Gastrocnemius medialis (tissue), 4 donors: ENCODE measurements around the gene LRRN3. TPM values are rescaled to one million over a fixed set of nuclear protein-coding genes. Genes with fewer than 3 reads are reported as not detected.
"Not testable (repeated sequence)": the region's sequence is repeated elsewhere in the genome, so short reads cannot be mapped to it uniquely, and the experiment has no call there.

ENCODE experiments used
- ATAC-seq, 2 donors: fragments of 150-250 bp; one replicate each; pipeline ENCODE4 v1.9.1; 2016
- DNase-seq, 2 donors: peaks; one replicate each; pipeline ENCODE4 v3.0.0-alpha.2; 2019
- H3K27ac ChIP-seq, 4 donors: fragments of 200-600 bp; sonication (generic); 1 replicate in 1 of 4; 2 replicates in 3 of 4; pipeline ENCODE4 v1.5.1; 2016 to 2018; ENCODE audit warnings: mild to moderate bottlenecking in 2 of 4, moderate library complexity in 1 of 4
- H3K27me3 ChIP-seq, 3 donors: fragments of 200-600 bp; sonication (generic) in 2 of 3; 1 replicate in 1 of 3; 2 replicates in 2 of 3; pipeline versions ENCODE4 v1.5.1 to v1.6.0; 2016 to 2019; ENCODE audit warnings: mild to moderate bottlenecking in 1 of 3, moderate library complexity in 1 of 3
- H3K36me3 ChIP-seq, 2 donors: fragments of 200-600 bp; sonication (generic) in 1 of 2; one replicate each; pipeline ENCODE4 v1.5.1; 2017 to 2018
- H3K4me1 ChIP-seq, 2 donors: fragments of 200-600 bp; sonication (generic) in 1 of 2; one replicate each; pipeline ENCODE4 v1.5.1; 2016 to 2017; ENCODE audit warnings: mild to moderate bottlenecking in 2 of 2
- H3K4me3 ChIP-seq, 4 donors: fragments of 200-600 bp; sonication (generic) in 3 of 4; 1 replicate in 1 of 4; 2 replicates in 3 of 4; pipeline ENCODE4 v1.5.1; 2016 to 2019; ENCODE audit warnings: mild to moderate bottlenecking in 2 of 4
- H3K9me3 ChIP-seq, 3 donors: fragments of 200-600 bp; sonication (generic) in 2 of 3; 1 replicate in 1 of 3; 2 replicates in 2 of 3; pipeline ENCODE4 v1.5.1; 2016 to 2019
- POLR2A ChIP-seq, 2 donors: fragments of 450-650 bp; IDR thresholded peaks; one replicate each; pipeline ENCODE4 v1.6.1; 2017; ENCODE audit warnings: antibody characterized with exemption in 2 of 2, mild to moderate bottlenecking in 2 of 2, moderate library complexity in 2 of 2
- in situ Hi-C, 4 donors: fragments of 200-750 bp; cut with MboI; loops; one replicate each; pipeline versions ENCODE4 v1.15.0 to v1.8.0; 2017; ENCODE audit warnings: low sequenced_read_pairs in 4 of 4
- intact Hi-C: fragments of 100-400 bp; cut with DNase I; formaldehyde crosslinking; loops from one replicate; pipeline ENCODE4 v1.15.1; 2023; ENCODE audit warnings: low total_unique reads
- total RNA-seq, 4 donors: library from RNA; depleted of rRNA; stranded (reverse); fragments of >200 nt; gene quantifications; one replicate each; pipeline versions ENCODE4 v1.1.0 to v1.2.3, GENCODE V29; 2016
- TF ChIP-seq, protein P1 (sequence below), 5 experiments: fragments of 450-650 bp in 3 of 5; fragments of 200-600 bp in 2 of 5; sonication (generic) in 2 of 5; IDR thresholded peaks in 4 of 5; conservative IDR thresholded peaks in 1 of 5; 1 replicate in 4 of 5; 2 replicates in 1 of 5; pipeline ENCODE4 v1.5.1; 2016 to 2019; ENCODE audit warnings: antibody characterized with exemption in 5 of 5, mild to moderate bottlenecking in 3 of 5, moderate library complexity in 3 of 5

Gene LRRN3
- total RNA-seq, 4 donors from 2014 or later = 0.42 to 11.7 (median 6.9) TPM

DNA sequence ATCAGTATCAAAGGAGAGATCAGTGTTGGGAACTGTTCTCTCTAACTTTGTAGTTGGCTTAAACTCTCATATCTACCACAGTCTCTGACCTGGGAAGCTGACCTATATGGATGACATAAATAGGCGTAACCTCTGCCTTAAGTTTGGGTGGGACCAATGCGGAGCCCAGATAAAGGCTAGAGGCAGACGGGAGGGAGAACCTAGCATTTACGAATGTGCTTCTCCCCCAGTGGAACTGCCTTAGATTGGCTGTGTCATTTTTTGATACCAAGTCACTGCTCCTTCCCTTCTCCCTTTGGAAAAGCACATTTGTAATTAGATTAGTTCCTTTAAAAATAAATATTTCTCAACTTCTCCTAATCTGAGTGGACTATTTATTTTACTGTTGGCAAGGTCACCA lies 23.7 kb upstream of the LRRN3 start:
- in situ Hi-C loops (no loop called here), intact Hi-C loops (no loop called here)

DNA sequence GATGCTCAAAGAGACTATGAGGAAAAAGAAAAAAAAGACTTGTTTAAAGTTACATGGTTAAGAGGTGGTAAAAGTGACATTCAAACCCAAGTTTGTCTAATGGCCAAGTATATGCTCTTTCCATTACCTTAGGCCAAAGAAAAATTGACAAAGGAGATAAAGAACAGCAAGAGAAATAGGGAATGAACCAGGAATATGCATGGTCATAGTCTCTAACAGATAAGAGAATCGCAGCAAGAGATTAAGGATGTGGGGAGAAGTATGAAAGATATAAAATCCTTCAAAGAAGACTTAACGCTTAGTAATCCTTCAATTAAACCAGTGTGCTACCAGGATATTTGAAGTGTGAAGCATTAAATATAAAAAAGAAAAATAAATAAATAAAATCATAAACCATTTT lies 23.2 kb upstream of the LRRN3 start:
- no peak overlapping the region for H3K4me3 ChIP-seq
- no peaks in the 10 kb centered on the region for H3K36me3 ChIP-seq
- ATAC-seq (no peak), DNase-seq (no peak)
- H3K9me3 ChIP-seq = no peaks in the 10 kb centered on the region
- H3K4me1 ChIP-seq = peaks cover 0 to 4% of the 10 kb centered on the region in 2 donors
- H3K27me3 ChIP-seq = no peaks in the 10 kb centered on the region
- in situ Hi-C loops = no loop called here
- TF ChIP-seq, protein P1, sequence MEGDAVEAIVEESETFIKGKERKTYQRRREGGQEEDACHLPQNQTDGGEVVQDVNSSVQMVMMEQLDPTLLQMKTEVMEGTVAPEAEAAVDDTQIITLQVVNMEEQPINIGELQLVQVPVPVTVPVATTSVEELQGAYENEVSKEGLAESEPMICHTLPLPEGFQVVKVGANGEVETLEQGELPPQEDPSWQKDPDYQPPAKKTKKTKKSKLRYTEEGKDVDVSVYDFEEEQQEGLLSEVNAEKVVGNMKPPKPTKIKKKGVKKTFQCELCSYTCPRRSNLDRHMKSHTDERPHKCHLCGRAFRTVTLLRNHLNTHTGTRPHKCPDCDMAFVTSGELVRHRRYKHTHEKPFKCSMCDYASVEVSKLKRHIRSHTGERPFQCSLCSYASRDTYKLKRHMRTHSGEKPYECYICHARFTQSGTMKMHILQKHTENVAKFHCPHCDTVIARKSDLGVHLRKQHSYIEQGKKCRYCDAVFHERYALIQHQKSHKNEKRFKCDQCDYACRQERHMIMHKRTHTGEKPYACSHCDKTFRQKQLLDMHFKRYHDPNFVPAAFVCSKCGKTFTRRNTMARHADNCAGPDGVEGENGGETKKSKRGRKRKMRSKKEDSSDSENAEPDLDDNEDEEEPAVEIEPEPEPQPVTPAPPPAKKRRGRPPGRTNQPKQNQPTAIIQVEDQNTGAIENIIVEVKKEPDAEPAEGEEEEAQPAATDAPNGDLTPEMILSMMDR (IDR thresholded peaks at IDR 0.05 in 4 of 5, conservative IDR thresholded peaks at IDR 0.05 in 1 of 5) = no peak
- TF ChIP-seq POLR2A (IDR thresholded peaks at IDR 0.05) = no peak
- H3K27ac ChIP-seq = no peak overlapping the region
- intact Hi-C loops = no loop called here

More for the DNA sequence above, 23.7 kb upstream of the LRRN3 start:
- Histone ChIP-seq H3K9me3 (no peaks in the 10 kb centered on the region), H3K36me3 (no peaks in the 10 kb centered on the region), H3K27me3 (no peaks in the 10 kb centered on the region), H3K27ac (no peak overlapping the region), H3K4me3 (no peak overlapping the region), H3K4me1 (peaks cover 0 to 4% of the 10 kb centered on the region in 2 donors)
- no peak for ATAC-seq
- TF ChIP-seq, protein P1 (IDR thresholded peaks at IDR 0.05 in 4 of 5, conservative IDR thresholded peaks at IDR 0.05 in 1 of 5) = no peak
- no peak for TF ChIP-seq POLR2A (IDR thresholded peaks at IDR 0.05)
- DNase-seq = no peak

DNA sequence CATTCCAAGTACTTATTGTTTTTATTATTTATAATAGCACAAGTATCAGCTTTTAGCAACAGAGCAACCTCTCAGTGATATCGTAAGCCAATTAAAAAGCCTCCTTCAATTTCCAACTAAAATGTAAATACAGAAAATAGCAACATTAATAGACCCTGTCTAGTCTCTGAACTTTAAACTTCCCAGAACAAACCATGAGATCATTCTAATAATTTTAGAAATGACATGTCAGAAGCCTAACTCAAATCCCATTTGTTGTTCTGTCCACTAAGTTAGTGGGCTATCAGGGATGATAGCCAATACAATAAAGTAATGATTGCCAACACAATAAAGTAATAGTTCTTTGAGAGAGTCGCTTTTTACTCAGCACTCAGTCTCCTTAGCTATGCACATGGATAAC lies 22.3 kb upstream of the LRRN3 start:
- no peaks in the 10 kb centered on the region for H3K27me3 ChIP-seq
- no peak overlapping the region for H3K4me3 ChIP-seq
- intact Hi-C loops (no loop called here), in situ Hi-C loops (no loop called here)
- no peak for ATAC-seq
- no peaks in the 10 kb centered on the region for H3K9me3 ChIP-seq
- no peak for TF ChIP-seq POLR2A (IDR thresholded peaks at IDR 0.05)
- TF ChIP-seq, protein P1 (IDR thresholded peaks at IDR 0.05 in 4 of 5, conservative IDR thresholded peaks at IDR 0.05 in 1 of 5) = no peak
- no peak for DNase-seq
- H3K36me3 ChIP-seq = no peaks in the 10 kb centered on the region
- peaks cover 0 to 4% of the 10 kb centered on the region in 2 donors for H3K4me1 ChIP-seq
- no peak overlapping the region for H3K27ac ChIP-seq

DNA sequence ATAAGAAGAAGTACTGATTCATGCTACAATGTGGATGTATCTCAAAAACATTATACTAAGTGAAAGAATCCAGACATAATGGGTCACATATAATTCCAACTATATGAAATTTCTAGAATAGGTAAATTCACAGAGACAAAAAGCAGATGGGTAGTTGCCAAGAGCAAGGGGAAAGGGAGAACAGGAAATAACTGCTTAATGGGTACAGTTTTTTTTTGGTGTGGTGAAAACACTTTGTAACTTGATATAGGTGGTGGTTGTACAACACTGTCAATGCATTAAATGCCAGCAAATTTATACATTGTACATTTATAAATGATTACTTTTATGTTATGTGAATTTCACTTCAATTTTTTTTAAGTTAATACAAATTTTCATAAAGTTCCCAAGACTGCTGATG lies 19.4 kb upstream of the LRRN3 start:
- Histone ChIP-seq H3K4me1 (peaks cover 3 to 12% of the 10 kb centered on the region in 2 donors), H3K36me3 (no peaks in the 10 kb centered on the region), H3K4me3 (no peak overlapping the region), H3K27me3 (no peaks in the 10 kb centered on the region), H3K27ac (no peak overlapping the region), H3K9me3 (no peaks in the 10 kb centered on the region)
- intact Hi-C loops = no loop called here
- no peak for DNase-seq
- no peak for TF ChIP-seq POLR2A (IDR thresholded peaks at IDR 0.05)
- TF ChIP-seq, protein P1 (IDR thresholded peaks at IDR 0.05 in 4 of 5, conservative IDR thresholded peaks at IDR 0.05 in 1 of 5) = no peak
- no peak for ATAC-seq
- in situ Hi-C loops = no loop called here

DNA sequence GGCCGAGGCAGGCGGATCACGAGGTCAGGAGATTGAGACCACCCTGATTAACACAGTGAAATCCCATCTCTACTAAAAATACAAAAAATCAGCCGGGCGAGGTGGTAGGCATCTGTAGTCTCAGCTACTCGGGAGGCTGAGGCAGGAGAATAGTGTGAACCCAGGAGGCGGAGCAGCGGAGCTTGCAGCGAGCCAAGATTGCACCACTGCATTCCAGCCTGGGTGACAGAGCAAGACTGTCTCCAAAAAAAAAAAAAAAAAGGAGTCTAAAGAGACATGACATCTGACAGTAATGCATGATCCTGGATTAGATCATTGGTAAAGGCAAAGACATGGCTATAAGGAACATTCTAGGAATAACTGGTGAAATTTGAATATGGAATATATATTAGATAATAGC lies 18.3 kb upstream of the LRRN3 start:
- intact Hi-C loops, H3K27ac ChIP-seq, H3K4me3 ChIP-seq, DNase-seq, H3K27me3 ChIP-seq, H3K9me3 ChIP-seq, H3K36me3 ChIP-seq, ATAC-seq, in situ Hi-C loops: not testable (repeated sequence)
- H3K4me1 ChIP-seq = peaks cover 3 to 12% of the 10 kb centered on the region in 2 donors
